Stimulated activated CD4-positive, alpha-beta T cell treated with anti-CD3 and anti-CD28 coated beads, Interleukin-1b, Interleukin-23, amount 100 ng/mL, for 1 hour (primary cell): ENCODE data around the gene COL11A2.
A peak's percentile ranks its signal among the peaks of the same experiment; 100 is the strongest.
"Not testable (repeated sequence)": the region's sequence is repeated elsewhere in the genome, so short reads cannot be mapped to it uniquely, and the experiment has no call there.

Source experiments
- DNase-seq, 2 donors: peaks; one replicate each; pipeline ENCODE4 v3.0.0-alpha.2; 2020; ENCODE audit warnings: low read depth in 2 of 2

Gene COL11A2

DNA sequence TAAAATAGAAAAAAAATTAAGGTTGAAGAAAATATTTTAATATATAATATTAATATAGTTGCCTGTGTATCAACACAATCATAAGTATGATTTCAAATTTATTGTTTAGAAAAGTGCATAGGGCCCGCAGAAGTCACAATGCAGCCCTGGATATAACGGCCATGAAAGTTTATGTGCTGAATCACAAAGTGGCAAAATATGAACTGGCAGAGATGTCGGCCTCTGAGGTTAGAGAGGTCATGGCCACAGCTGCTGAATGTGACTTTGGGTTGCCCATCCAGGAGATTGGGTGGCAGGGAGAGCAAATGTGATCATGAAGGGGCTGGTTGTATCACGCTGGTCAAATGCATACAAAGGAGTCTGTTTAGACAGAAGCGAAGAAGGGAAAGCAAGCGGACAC, 35.7 kb downstream of the COL11A2 start:
- DNase-seq, result no peak

DNA sequence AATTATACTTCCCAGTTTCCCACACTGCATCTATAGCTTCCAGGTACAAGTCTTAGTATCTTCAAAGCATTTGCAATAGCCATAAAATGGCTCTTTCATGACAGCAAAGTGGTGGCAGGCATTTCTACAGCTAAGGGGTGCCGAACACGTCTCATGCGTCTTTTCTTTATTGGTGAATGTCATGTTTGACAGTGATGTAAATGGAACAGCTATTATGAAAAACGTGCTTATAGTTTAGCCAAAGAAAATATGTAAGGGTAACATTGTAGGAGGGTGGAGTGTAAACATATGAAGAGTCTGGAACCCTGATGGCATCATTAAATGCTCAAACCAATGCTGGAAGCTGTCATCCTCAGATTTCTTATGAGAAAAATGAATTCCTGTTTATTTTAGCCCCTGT, 37.9 kb downstream of the COL11A2 start:
- no peak for DNase-seq

DNA sequence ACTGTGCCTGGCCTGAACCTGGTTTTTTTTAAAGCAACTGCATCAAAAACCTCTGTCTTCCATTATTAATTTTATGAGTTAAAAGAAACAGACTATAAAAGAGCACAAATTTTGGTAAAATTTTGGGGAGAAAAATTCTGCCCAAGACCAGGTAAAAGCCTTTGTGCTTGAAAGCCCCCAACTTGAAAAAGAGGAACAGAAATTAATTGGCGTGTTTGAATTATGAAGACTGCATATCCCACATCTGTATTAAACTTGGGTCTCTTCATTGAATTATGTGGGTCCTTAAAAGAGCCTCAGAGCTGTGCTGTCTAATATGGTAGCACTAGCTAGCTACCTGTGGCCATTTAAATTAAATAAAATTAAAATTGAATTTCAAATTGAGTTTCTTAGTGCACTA, 41.2 kb downstream of the COL11A2 start:
- DNase-seq, result no peak

GRCh38 chr6:33150560-33150959, 41.7 kb downstream of the COL11A2 start:
- not testable (repeated sequence) for DNase-seq

- DNase-seq, result no peak
These were observed 44.2 kb downstream of the COL11A2 start for GRCh38 chr6:33147807-33148666.

GRCh38 chr6:33144373-33144772, 47.9 kb downstream of the COL11A2 start:
- no peak for DNase-seq

DNA sequence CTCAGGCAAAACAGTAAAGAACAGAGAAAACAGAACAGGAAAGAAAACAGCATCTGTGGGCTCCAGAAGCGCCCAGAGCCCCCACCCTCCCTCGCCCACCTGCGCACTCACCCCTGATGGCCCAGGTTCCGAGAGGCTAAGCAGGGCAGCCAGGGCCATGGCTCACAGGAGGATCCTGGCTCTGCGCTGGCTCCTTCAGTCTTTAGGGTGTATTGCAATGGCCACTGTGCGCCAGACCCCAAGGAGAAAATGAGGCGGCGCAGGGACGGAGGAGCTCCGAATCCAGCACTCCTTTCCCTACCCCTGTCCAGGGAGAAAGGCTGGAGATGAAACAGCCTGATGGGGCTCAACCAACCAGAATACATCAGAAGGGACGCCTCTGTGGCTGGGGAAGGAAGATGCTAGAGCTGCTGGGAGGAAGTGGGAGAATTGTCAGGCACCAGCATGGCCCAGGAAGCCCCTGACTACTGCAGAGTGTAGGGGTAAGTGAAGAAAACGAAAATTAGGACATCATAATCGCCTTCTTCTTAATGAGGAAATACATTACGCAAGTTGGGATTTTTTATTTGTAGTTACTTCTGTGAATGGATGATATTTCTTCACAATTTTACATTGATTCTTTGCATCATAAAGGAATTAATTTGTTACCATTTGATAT, 49.0 kb downstream of the COL11A2 start:
- no peak for DNase-seq

DNA sequence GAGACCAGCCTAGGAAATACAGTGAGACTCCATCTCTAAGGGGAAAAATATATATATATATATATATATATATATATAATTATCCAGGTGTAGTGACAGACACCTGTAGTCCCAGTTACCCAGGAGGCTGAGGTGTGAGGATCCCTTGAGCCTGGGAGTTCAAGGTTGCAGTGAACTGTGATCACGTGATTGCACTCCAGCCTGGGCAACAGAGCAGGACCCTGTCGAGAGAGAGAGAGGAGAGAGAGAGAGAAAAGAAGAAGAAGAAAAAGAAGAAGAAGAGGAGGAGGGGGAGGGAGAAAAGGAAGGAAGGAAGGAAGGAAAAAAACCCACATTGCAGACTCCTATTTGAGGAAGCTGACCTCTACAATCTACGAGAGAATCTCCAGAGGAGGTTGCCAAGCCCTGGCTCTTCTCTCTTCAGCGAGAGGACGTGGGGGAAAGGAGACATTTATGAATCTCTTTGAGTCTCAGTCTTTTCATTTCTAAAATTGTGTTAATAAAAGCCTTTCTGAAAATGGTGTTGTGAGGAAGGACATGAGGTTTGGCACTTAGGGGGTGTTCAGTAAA, 49.7 kb downstream of the COL11A2 start:
- no peak for DNase-seq

DNA sequence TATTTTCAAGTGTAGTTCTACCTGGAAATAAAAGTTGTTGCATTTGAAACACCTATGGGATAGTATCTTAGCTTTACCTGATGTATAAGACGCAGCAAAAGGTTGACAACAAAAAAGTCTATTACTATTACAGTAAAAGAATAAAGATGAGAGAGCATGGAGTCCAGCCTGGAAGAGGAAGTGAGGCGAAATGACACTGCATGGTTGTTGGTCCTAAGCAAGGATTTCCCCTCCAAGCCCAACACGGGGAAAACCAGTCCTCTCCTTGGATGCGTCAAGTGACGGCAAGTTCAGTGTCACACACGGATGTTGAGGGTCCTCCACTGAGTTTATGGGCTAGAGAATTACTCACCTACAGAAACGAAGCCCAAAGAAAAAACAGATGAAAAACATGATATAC, 51.7 kb downstream of the COL11A2 start:
- DNase-seq, result no peak

GRCh38 chr6:33139596-33140206, 52.6 kb downstream of the COL11A2 start:
- DNase-seq, result no peak

DNA sequence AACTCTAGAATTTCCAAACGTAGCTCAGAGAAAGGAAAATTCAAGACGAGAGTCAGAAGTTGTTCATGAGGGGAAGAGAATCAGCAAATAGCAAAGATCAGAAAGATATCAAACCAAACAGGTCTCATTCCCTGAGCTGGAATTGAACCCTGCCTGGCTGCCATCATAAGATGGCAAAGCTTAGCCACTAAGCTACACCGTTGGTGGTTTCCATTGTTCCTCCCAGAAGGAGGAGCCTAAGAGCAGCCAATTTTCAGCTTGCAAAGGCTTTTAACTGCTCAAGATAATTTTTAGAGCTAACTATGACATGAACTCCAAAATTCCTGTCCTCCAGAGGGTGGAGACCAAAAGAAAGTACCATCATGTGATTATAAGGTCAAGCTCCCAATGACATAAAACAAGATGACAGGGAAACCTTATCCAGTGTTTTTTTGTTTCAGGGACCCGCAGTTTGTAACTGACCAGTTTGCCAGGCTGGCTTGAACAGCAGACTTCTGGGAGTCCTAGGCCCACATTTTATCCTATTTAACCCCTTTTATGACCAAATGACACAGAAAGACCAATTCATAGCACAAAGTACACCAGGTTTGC, 55.9 kb downstream of the COL11A2 start:
- no peak for DNase-seq

DNA sequence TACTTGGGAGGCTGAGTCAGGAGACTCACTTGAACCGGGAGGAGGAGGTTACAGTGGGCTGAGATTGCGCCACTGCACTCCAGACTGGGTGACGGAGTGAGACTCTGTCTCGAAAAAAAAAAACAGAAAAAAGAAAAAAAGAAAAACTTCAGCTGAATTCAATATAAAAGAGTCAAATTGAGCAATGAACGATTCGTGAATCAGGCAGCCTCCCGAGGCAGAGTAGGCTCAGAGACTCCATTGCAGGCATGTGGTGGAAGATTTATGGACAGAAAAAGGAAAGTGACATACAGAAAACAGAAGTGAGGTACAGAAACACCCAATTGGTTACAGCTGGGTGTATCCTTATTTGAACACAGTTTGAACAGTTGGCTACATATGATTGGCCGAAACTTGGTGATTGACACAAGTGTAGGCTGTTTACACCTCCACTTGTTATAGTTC, 60.2 kb downstream of the COL11A2 start:
- DNase-seq, result no peak

GRCh38 chr6:33128318-33128717, 63.9 kb downstream of the COL11A2 start:
- no peak for DNase-seq

DNA sequence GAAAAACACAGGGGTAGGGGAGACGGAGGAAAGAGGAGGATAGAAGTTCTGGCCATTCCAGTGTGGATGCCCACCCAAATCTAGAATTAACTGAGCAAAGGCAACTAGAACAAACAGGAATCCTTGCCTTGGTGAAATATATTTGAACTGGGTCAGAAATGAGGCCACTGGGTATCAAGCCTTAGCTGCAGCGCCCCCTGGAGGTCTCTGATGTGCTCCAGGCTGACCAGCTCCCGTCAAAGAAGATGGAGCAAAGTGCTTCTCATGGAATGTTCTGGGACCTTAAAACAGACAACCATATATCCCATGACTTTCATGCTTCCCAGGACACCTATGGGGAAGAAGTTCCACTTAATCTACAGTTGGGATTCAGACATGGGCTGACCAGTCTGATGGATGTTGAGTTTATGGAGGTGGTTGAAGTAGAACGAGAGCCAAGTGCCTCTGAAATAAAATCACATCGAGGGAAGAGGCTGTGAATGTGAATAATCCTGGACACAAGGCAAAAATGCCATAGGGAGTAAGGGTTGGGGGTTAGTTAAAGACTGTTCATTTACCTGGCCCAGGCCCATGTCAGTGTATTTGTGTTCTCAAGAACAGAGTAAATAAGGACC, 66.1 kb downstream of the COL11A2 start:
- peak; percentile 11 to 46 for DNase-seq

- DNase-seq, result no peak
These were observed 67.3 kb downstream of the COL11A2 start for GRCh38 chr6:33124947-33125346.

DNA sequence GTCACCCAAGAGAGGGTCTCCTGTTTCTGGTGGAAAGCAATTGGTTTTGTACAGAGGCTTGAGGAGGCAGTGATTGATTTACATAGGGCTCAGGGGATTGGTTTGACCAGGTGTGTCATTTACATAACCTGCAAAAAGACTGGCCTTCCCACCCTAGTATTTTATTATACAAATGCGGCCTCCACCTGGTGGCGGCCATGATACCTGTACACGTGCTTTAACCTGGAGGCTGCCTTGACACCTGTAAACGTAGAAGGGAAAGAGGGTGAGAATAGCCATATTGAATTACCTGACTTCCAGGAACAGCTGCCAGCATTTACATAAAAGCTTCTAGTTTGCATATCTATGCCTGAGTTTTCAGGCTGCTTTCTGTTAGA, 67.8 kb downstream of the COL11A2 start:
- no peak for DNase-seq

GRCh38 chr6:33123732-33124524, 68.3 kb downstream of the COL11A2 start:
- DNase-seq, result no peak

- no peak for DNase-seq
These were observed 69.1 kb downstream of the COL11A2 start for GRCh38 chr6:33123181-33123580.

DNA sequence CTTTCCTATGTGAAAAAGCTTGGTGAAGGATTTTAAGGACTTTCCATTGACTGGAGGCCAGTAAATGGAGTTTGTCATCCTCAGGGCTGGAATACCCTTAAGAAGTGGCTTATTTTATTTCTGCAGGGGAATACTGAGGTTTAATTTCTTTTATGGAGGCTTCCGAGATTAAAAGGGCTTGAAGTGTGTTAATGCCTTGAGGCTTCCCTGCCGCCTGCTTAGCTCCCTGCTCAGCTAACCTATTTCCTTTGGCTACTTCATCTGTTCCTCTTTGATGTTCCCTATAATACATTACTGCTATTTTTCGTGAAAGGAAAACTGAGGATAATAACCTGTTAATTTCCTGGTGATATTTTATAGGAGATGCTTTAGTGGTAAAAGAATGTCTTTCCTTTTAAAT, 72.3 kb downstream of the COL11A2 start:
- no peak for DNase-seq

- DNase-seq, result no peak
These were observed 73.6 kb downstream of the COL11A2 start for GRCh38 chr6:33118525-33119123.
